K562 (cell line): Measurements from ENCODE around the gene DEF6. TPM values are rescaled to one million over a fixed set of nuclear protein-coding genes. Genes with fewer than 3 reads are reported as not detected.

Experiments
- ATAC-seq: fragments of 200-7000 bp; cut with Tn5 transposase; 3 replicates; pipeline ENCODE4 v1.9.1; 2020; ENCODE audit warnings: moderate library complexity
- BruUV-seq: library from RNA; stranded (reverse); fragments of 400-500 nt; replicated peaks from 2 replicates; lab custom pipeline; 2021; lab: Mats Ljungman, UMichigan
- CTCF ChIA-PET: fragments of 300-600 bp; formaldehyde crosslinking; extraction: SDS; loops from one replicate; lab custom pipeline; 2021; ENCODE audit warnings: low intra/inter-chr PET ratio; lab: Yijun Ruan, JAX
- POLR2A ChIA-PET: fragments of 300-600, 350-650 bp; sonication (Branson Sonifier 250); formaldehyde crosslinking; extraction: SDS; loops from one replicate; lab custom pipeline; 2021; ENCODE audit warnings: antibody characterized with exemption, inconsistent platforms; lab: Yijun Ruan, JAX
- DNase-seq, 4 experiments: peaks; one replicate each; pipeline versions ENCODE4 v3.0.0 to v3.0.0-alpha.2; 2011 to 2018; ENCODE audit warnings: low spot score in 3 of 4, mixed read lengths in 3 of 4; ENCODE audit errors: extremely low read depth in 1 of 4
- FAIRE-seq: peaks from 2 replicates; lab custom pipeline; 2011; peaks lifted over from hg19 to GRCh38; lab: Jason Lieb, UNC
- H2AFZ ChIP-seq: 2 replicates; pipeline ENCODE4 v1.6.0; 2011; ENCODE audit warnings: low read depth, low read length, control low read depth, inconsistent platforms
- H3K27ac ChIP-seq: fragments of 200-600 bp; 3 replicates; pipeline ENCODE4 v1.8.0; 2011; ENCODE audit warnings: low read depth, mild to moderate bottlenecking, control low read depth, inconsistent platforms, low read length, moderate library complexity, mixed read lengths; ENCODE audit errors: extremely low read depth
- H3K27me3 ChIP-seq, 2 experiments: fragments of 300-600 bp in 1 of 2; 2 replicates in 1 of 2; 3 replicates in 1 of 2; pipeline versions ENCODE4 v1.6.0 to v1.8.0; 2011; ENCODE audit warnings: inconsistent platforms in 2 of 2, low read length in 2 of 2, mild to moderate bottlenecking in 1 of 2, mixed read lengths in 1 of 2, moderate library complexity in 1 of 2; ENCODE audit not compliant: control insufficient read depth in 2 of 2, insufficient read depth in 2 of 2
- H3K36me3 ChIP-seq: fragments of 300-600 bp; 3 replicates; pipeline ENCODE4 v1.8.0; 2011; ENCODE audit warnings: mild to moderate bottlenecking, low read length, inconsistent platforms; ENCODE audit not compliant: control insufficient read depth, insufficient read depth
- H3K4me1 ChIP-seq, 2 experiments: fragments of 200-600 bp in 1 of 2; replicated peaks in 1 of 2; 2 replicates in 1 of 2; 3 replicates in 1 of 2; pipeline versions ENCODE4 v1.5.1 to v1.8.0; 2011; ENCODE audit warnings: inconsistent platforms in 2 of 2, low read length in 2 of 2, mild to moderate bottlenecking in 1 of 2, mixed read lengths in 1 of 2, moderate library complexity in 1 of 2; ENCODE audit not compliant: control insufficient read depth in 2 of 2, insufficient read depth in 2 of 2
- H3K4me2 ChIP-seq: 2 replicates; pipeline ENCODE4 v1.6.1; 2011; ENCODE audit warnings: low read length, control low read depth, inconsistent platforms, mixed read lengths; ENCODE audit not compliant: insufficient read depth
- H3K4me3 ChIP-seq: fragments of 200-600 bp; sonication (generic), shearing (Covaris generic); 2 replicates; pipeline ENCODE4 v1.5.1; 2016; ENCODE audit warnings: control low read depth, inconsistent platforms
- H3K79me2 ChIP-seq: fragments of 200-600 bp; 3 replicates; pipeline ENCODE4 v1.8.0; 2011; ENCODE audit warnings: low read length, inconsistent platforms; ENCODE audit not compliant: control insufficient read depth, insufficient read depth
- H3K9ac ChIP-seq, 2 experiments: 2 replicates each; pipeline versions ENCODE4 v1.6.0 to v1.6.1; 2011; ENCODE audit warnings: low read depth in 2 of 2, low read length in 2 of 2, control low read depth in 1 of 2, inconsistent platforms in 1 of 2, mild to moderate bottlenecking in 1 of 2, mixed read lengths in 1 of 2; ENCODE audit not compliant: insufficient read depth in 1 of 2
- H3K9me1 ChIP-seq: one replicate; pipeline ENCODE4 v1.6.0; 2011; ENCODE audit warnings: inconsistent platforms, mild to moderate bottlenecking, low read length, moderate library complexity; ENCODE audit not compliant: control insufficient read depth, insufficient read depth
- H3K9me3 ChIP-seq: replicated peaks from 2 replicates; pipeline ENCODE4 v1.5.1; 2011; ENCODE audit warnings: low read depth, low read length, inconsistent platforms; ENCODE audit not compliant: control insufficient read depth, insufficient read depth
- H4K20me1 ChIP-seq: replicated peaks from 2 replicates; pipeline ENCODE4 v1.6.1; 2011; ENCODE audit warnings: low read length, inconsistent platforms, mixed read lengths; ENCODE audit not compliant: control insufficient read depth, insufficient read depth
- CBFA2T2 ChIP-seq: fragments of 450-650 bp; conservative IDR thresholded peaks from 2 replicates; pipeline ENCODE4 v1.6.1; 2017; ENCODE audit warnings: mild to moderate bottlenecking
- ZNF551 ChIP-seq: fragments of 250-450 bp; sonication (Bioruptor Pico); IDR thresholded peaks from 2 replicates; pipeline ENCODE4 v1.5.0; 2021; ENCODE audit warnings: mild to moderate bottlenecking, moderate library complexity
- WGBS: fragments of 100-300 bp; shearing (Covaris generic); methylation state at CpG from one replicate; pipeline ENCODE4 v1.1.6; 2016; ENCODE audit warnings: low coverage, mixed read lengths; ENCODE audit not compliant: insufficient coverage; ENCODE audit errors: missing lambda C conversion rate; 5-methylcytosine and 5-hydroxymethylcytosine counted together
- in situ Hi-C: fragments of 300-500 bp; cut with MboI; formaldehyde crosslinking; loops from 4 replicates; pipeline ENCODE4 v1.15.0; 2018; ENCODE audit warnings: inconsistent platforms, mixed read lengths
- intact Hi-C: fragments of 100-400 bp; cut with micrococcal nuclease; formaldehyde crosslinking; loops from 2 replicates; pipeline ENCODE4 v1.14.2; 2022
- polyA plus RNA-seq, 8 experiments: library from polyadenylated mRNA; depleted of rRNA in 4 of 8; stranded (reverse) in 5 of 8; unstranded in 3 of 8; fragments of >200 nt; fragmentation: Nextera tagmentation in 2 of 8; fragmentation: Illumina TruSeq in 1 of 8; extraction: Ambion mirVana in 2 of 8; extraction: Trizol in 1 of 8; gene quantifications; 2 replicates each; pipeline versions ENCODE4 v1.2.1 to v1.2.3, GENCODE V29; 2011 to 2014; ENCODE audit warnings: inconsistent platforms in 1 of 8, missing spikeins in 1 of 8
- total RNA-seq, 7 experiments: library from RNA; depleted of rRNA in 6 of 7; stranded (reverse); fragments of >200 nt in 6 of 7; fragmentation: Illumina TruSeq in 2 of 7; extraction: Trizol in 2 of 7; gene quantifications; 2 replicates each; pipeline versions ENCODE4 v1.2.1 to v1.2.3, GENCODE V29; 2011 to 2021; ENCODE audit warnings: low replicate concordance in 1 of 7
- TF ChIP-seq, protein P1 (sequence below), 2 experiments: IDR thresholded peaks in 1 of 2; conservative IDR thresholded peaks in 1 of 2; 2 replicates each; pipeline ENCODE4 v1.6.1; 2016; ENCODE audit warnings: low read depth in 2 of 2, mild to moderate bottlenecking in 1 of 2, missing compliant biosample characterization in 1 of 2, missing genetic modification characterization in 1 of 2, moderate library complexity in 1 of 2

The DEF6 gene
- total and polyA plus RNA-seq, 9 of the 15 experiments (the other 6 are each of a cell fraction or from before 2014, with no cell fraction given): 1.3 to 44.6 (median 22.7) TPM

DNA sequence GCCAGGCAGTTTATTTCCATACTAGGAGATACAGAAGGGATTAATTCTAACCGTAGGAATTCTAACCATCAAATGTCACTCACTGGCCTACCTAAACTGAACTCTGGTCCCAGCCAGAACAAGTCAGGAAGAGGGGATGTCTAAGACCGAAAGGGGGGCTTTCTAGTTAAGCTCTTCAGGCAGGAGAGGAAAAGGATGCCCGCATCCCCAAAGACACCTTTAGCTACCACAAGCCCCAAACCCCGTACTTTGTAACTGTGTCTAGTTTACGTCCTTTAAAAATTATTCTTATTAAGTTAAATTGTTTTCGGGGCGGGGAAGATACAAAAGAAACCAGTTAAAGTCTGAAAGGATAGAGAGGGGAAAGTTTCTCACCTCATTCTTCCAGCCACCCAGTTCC lies 39.3 kb upstream of the DEF6 start:
- Histone ChIP-seq H4K20me1 (no peaks in the 10 kb centered on the region), H3K36me3 (no peaks in the 10 kb centered on the region), H3K9me1 (no peaks in the 10 kb centered on the region), H3K9me3 (no peaks in the 10 kb centered on the region), H3K4me1 (peaks cover 16 to 37% of the 10 kb centered on the region in 2 experiments), H3K9ac (peak overlapping the region; percentile 83 to 96; a peak in 3 of 4 replicates), H2AFZ (peak overlapping the region; percentile 97), H3K27me3 (no peaks in the 10 kb centered on the region), H3K4me3 (peak overlapping the region; percentile 79), H3K79me2 (peaks cover 34% of the 10 kb centered on the region), H3K4me2 (peak overlapping the region; percentile 98), H3K27ac (peak overlapping the region; percentile 95)
- CTCF ChIA-PET: no interaction called here
- FAIRE-seq: no peak
- TSS peak; percentile 74 for BruUV-seq
- TF ChIP-seq ZNF551 (CRISPR knock-in tag) (no peak), CBFA2T2 (no peak)
- TF ChIP-seq, protein P1, sequence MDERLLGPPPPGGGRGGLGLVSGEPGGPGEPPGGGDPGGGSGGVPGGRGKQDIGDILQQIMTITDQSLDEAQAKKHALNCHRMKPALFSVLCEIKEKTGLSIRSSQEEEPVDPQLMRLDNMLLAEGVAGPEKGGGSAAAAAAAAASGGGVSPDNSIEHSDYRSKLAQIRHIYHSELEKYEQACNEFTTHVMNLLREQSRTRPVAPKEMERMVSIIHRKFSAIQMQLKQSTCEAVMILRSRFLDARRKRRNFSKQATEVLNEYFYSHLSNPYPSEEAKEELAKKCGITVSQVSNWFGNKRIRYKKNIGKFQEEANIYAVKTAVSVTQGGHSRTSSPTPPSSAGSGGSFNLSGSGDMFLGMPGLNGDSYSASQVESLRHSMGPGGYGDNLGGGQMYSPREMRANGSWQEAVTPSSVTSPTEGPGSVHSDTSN (CRISPR knock-in tag; IDR thresholded peaks at IDR 0.05; ENCODE audit: low read depth): no peak
- TF ChIP-seq, protein P1 (tag; conservative IDR thresholded peaks at IDR 0.05; ENCODE audit: low read depth): no peak
- in situ Hi-C loops (no loop called here), intact Hi-C loops (no loop called here)
- WGBS: 38% methylated on average over 7 of the region's 7 CpGs
- ATAC-seq: no peak
- DNase-seq: no peak
- POLR2A ChIA-PET: interaction anchor here (0.5 to 2.6 kb wide), 10 partner anchors 10 to 1184 kb away, joined by 3 to 34 read pairs (median 4); partner anchors contain the start of gene RPL10A
